Measurements from ENCODE around the gene TNNI3.
"Not testable (repeated sequence)": the region's sequence is repeated elsewhere in the genome, so short reads cannot be mapped to it uniquely, and the experiment has no call there.

The TNNI3 gene

DNA sequence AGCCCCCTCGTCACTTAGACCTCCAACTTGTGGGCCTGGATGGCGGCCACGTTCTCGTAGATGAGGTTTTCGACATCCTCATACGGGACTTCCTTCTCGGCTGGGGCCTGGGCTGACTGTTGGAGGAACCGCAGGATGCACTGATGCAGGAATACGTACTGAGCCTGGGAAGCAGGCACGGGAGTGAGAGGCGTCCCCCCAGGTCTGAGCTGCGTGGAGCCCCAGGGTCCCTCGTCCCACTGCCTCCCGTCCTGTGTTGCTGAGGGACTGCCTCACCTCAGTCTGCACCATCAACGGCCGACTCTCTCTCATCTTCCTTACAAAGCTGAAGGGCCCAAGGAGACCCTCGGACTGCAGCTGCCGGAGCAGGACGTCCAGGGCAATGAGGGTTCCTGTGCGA, 24.2 kb upstream of the TNNI3 start:
- DNase-seq (ENCODE audit: insufficient read length) (no peak), FAIRE-seq (no peak)
- TF ChIP-seq TAF1 (IDR thresholded peaks at IDR 0.05; ENCODE audit: borderline replicate concordance, low read depth, low read length): no peak
- no peak for TF ChIP-seq POLR2A (IDR thresholded peaks at IDR 0.05; ENCODE audit: low read depth, low read length)
- TF ChIP-seq POLR2AphosphoS5 (IDR thresholded peaks at IDR 0.05; ENCODE audit: low read depth, low read length): no peak

DNA sequence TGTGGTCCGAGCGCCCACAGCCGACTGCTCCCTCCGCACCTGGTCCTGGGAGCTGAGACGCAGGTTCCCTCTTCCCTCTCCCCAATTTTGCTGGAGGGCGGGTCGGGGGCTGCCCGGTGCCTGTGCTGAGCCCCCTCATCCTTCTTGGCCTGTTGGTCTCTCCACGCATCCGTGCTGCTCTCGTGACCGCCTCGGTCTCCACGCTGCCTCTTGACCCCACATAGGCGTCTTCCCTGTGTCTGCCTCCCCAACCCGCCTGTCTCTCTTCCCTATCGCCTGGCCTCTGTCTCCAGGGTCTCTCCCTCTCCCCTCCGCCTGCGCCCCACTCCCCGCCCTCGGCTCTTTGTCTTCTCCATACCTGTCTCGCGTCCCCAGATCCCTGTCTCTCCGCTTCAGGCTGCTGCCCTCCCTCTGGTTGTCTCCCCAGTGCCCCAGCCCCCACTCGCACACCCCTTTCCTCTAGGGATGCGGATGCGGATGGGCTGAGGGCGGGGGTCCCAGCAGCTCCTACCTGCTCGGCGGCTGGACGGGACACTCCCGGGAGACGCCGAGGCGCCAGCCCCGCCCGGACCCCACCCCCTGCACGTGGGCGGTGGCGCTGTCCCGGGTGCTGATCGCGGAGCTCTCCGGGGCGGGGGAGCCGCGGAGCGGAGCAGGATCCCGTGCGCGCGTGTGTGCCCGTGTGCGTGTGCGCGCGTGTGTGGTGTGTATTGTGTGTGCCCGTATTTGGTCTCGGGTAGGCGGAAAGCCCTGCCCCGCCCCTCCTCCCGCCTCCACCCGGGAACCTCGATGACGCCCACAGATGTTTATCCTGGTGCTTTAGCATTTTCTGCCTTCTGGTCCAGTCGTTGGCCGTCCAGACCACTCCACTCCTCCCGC, 22.3 kb upstream of the TNNI3 start, which contains the start of gene SYT5:
Gene SYT5 (minus strand): TSS at position 684 of the 879 bp plus-strand sequence. CDS start 1,248 bp downstream, outside the sequence.
- TF ChIP-seq TAF1 (IDR thresholded peaks at IDR 0.05; ENCODE audit: borderline replicate concordance, low read depth, low read length) (no peak), POLR2AphosphoS5 (IDR thresholded peaks at IDR 0.05; ENCODE audit: low read depth, low read length) (no peak), POLR2A (IDR thresholded peaks at IDR 0.05; ENCODE audit: low read depth, low read length) (no peak)
- FAIRE-seq (no peak), DNase-seq (ENCODE audit: insufficient read length) (peak; percentile 66)

DNA sequence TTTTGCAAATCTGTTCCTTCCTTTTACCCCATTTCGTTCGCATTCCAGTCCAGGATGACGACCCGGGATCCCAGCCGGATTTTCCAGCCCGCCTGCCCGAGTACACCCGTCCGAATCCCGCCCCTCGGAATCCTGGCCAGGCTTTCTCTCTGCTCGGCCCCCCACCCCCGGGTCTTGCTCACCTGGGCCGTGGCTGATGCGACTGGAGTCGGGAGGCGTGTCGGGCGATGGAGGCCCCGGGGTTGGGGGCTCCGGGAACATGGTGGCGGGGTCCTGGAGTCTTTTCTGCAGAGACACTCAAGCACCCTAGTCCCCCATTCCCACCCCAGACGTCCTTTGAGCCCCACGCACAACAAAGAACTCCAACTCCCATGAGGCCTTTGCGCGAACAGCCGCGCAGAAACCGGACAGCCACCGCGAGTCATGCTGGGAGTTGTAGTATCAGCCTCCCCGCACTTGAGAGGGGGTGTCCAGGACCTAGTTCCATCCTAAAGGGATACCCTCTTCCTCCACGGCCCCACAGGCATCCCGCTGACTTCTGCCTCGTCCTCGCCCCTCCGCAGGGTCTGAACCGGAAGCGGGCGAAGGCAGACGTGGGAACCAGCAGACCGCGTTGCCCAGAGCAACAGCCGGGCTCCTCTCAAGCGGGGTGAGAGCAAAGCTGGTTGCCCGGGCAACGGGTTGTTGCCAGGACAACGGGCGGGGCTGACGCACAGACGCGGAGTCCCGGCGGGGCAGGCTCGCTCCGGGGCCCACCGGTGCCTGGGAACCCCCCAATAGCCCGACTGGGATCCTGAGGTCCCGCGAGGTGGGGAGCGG, 21.5 kb upstream of the TNNI3 start:
- FAIRE-seq (peak; percentile 89), DNase-seq (ENCODE audit: insufficient read length) (peak; percentile 94)
- no peak for TF ChIP-seq TAF1 (IDR thresholded peaks at IDR 0.05; ENCODE audit: borderline replicate concordance, low read depth, low read length)
- TF ChIP-seq POLR2A (IDR thresholded peaks at IDR 0.05; ENCODE audit: low read depth, low read length): no peak

DNA sequence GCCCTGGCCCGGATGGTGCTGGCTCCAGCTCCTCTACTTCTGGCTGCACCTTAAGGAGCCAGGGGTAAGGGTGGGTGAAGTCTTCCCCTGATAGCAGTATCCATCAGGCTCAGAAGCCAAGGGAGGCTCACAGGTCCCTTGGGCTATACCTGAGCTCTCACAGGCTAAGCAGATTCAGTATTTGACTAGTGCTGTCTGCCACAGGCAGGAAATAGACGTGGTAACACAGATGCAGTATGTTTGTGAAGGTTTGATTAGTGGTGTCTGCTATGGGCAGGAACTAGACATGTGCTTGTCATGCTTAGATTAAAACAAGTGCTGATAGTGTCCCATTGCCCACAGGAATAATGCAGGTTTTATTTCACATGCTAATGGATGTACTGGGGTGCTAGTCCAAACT, 18.5 kb upstream of the TNNI3 start:
- TF ChIP-seq TAF1 (IDR thresholded peaks at IDR 0.05; ENCODE audit: borderline replicate concordance, low read depth, low read length) (no peak), POLR2A (IDR thresholded peaks at IDR 0.05; ENCODE audit: low read depth, low read length) (no peak), POLR2AphosphoS5 (IDR thresholded peaks at IDR 0.05; ENCODE audit: low read depth, low read length) (no peak)
- FAIRE-seq (no peak), DNase-seq (ENCODE audit: insufficient read length) (no peak)

DNA sequence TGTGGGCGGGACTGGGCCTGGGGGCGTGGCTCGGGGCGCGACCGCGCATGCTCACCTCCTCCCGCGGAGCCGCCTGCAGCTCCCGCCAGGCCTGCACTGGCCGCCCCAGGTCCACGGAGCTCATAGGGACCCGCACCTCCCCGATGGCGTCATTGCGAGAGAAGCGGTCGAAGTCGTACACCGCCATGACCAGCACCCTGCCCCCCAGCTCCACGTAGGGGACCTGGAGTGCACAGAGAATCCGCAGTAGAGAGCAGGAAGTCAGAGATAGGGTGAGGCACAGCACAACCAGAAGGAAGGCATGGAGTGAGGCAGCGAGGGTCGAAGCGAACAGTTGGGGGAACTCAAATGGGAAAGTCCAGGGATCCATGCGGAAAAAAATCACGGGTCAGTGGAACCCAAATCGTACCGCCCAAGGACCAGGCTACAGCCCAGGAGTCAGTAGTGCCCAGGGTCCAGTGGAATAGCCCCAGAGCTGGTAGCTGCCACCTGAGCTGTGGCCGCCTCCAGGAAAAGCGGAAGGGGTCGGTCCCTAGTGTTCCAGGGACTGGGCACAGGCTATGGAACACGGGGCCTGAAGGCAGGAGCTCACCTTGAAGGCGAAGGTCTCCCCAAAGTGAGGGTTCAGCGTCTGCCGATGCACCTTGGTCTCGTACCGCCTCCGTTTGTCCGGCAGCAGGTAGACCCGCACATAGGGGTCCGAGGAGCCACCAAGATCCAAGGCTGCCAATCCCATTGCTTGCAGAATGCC, 17.8 kb upstream of the TNNI3 start:
- DNase-seq (ENCODE audit: insufficient read length): no peak
- FAIRE-seq: no peak
- TF ChIP-seq POLR2A (IDR thresholded peaks at IDR 0.05; ENCODE audit: low read depth, low read length): no peak
- TF ChIP-seq TAF1 (IDR thresholded peaks at IDR 0.05; ENCODE audit: borderline replicate concordance, low read depth, low read length): no peak
- TF ChIP-seq POLR2AphosphoS5 (IDR thresholded peaks at IDR 0.05; ENCODE audit: low read depth, low read length): no peak

DNA sequence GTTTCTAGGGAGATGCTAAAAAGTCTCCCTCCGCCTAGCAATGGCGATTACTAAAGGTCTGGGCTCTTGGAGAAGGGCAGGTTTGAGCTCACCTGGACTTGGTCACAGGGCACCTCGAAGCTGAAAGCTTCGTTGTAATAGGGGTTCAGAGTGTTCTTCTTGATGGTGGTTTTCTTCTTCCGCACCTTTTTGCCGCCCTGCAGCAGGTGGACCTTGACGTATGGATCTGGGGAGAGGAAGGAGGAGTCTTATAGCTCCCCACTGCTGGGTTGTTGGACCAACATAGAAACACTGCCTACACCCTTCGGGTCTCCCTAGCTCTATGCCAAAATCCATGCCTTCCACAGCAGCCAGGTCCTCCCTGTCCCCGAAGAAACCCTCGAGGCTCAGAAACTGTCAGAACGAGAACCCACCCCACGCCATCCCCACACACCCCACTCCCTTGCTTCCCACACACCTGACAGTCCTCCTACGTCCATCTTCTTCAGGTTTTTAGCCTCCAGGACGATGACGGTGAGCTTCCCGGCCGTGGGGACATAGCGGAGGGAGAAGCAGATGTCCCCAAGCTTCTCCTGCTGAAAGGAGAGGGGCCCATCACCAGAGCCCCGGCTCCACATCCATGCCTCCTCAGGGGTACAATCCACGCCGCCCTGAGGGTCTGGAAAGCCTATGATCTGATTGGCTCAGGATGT, 17.0 kb upstream of the TNNI3 start:
- no peak for TF ChIP-seq POLR2AphosphoS5 (IDR thresholded peaks at IDR 0.05; ENCODE audit: low read depth, low read length)
- TF ChIP-seq TAF1 (IDR thresholded peaks at IDR 0.05; ENCODE audit: borderline replicate concordance, low read depth, low read length): no peak
- TF ChIP-seq POLR2A (IDR thresholded peaks at IDR 0.05; ENCODE audit: low read depth, low read length): no peak
- no peak for FAIRE-seq
- no peak for DNase-seq (ENCODE audit: insufficient read length)

DNA sequence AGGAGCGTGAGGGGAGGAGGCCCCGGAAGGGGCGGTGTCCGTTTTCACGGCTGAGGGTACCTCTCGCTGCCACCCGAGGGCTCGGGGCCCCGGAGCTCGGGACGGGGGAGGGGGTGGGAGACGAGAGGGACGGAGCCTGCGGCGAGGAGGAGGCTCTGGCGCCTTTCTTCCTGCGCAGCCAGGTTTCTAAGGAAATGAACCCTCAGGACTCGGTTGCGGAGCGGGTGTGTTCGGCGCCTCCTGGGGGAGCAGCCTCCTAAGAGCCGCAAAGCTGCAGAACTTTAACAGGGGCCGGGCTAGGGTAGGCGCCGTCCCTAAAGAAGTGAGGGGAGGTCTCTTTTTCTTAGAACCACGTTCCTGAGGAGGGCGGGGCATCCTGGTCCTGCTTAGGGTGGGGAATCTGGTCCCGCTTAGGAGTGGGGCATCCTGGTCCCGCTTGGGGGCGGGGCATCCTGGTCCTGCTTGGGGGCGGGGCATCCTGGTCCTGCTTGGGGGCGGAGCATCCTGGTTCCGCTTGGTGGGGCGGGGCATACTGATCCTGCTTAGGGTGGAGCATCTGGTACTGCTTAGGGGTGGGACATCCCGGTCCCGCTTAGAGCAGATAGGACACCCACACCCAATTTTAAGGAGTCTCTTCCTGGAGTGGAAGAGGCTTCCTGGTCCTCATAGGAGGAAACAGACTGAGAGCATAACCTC, 16.3 kb upstream of the TNNI3 start:
- DNase-seq (ENCODE audit: insufficient read length) (no peak), FAIRE-seq (no peak)
- TF ChIP-seq POLR2AphosphoS5 (IDR thresholded peaks at IDR 0.05; ENCODE audit: low read depth, low read length): no peak
- TF ChIP-seq POLR2A (IDR thresholded peaks at IDR 0.05; ENCODE audit: low read depth, low read length): no peak
- TF ChIP-seq TAF1 (IDR thresholded peaks at IDR 0.05; ENCODE audit: borderline replicate concordance, low read depth, low read length): no peak

DNA sequence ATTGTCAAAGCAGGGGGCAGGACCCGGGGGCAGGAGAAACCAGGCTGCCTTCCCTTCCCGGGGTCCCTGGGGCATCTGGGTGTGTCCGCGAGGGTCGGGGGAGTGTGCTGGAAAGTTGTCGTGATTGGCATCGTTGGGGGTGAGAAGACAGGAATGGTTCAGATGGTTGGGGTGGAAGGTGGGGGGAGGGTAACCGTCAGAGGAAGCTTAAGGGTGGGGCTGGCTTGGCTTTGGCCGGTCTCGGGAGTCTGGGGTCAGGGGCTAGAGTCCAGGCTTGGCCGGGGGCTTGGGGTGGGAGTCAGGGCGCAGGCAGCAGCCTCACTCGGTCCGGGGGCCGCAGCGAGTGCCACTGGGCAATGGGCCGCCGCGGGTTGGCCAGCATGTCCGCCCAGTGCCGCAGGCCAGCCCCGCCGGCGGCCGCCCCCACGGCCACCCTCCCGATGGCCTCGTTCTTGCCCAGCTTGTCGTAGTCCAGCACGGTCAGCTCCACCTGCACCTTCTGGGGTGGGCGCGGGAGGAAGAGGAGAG, 15.7 kb upstream of the TNNI3 start:
- TF ChIP-seq POLR2A (IDR thresholded peaks at IDR 0.05; ENCODE audit: low read depth, low read length) (no peak), POLR2AphosphoS5 (IDR thresholded peaks at IDR 0.05; ENCODE audit: low read depth, low read length) (no peak), TAF1 (IDR thresholded peaks at IDR 0.05; ENCODE audit: borderline replicate concordance, low read depth, low read length) (no peak)
- FAIRE-seq (no peak), DNase-seq (ENCODE audit: insufficient read length) (no peak)

DNA sequence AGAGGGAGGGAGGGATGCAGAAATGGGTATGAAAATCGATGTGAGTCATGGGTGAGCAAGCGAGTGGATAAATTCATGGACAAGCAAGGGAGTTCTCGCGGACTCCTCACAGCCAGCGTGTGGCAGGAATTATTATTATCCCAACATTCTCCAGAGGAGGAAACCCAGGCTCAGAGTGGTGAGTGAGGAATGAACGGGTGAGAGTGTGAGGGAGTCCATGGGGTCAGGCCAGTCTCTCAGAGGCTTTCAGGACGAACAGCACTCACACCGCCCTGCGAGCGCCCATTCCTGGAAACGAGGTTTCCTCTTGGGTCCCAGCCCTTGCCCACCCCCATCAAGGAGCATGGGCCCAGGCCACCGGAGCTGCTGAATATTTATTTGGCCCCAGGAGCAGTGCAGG, 15.2 kb upstream of the TNNI3 start:
- no peak for DNase-seq (ENCODE audit: insufficient read length)
- no peak for TF ChIP-seq POLR2A (IDR thresholded peaks at IDR 0.05; ENCODE audit: low read depth, low read length)
- no peak for TF ChIP-seq POLR2AphosphoS5 (IDR thresholded peaks at IDR 0.05; ENCODE audit: low read depth, low read length)
- no peak for TF ChIP-seq TAF1 (IDR thresholded peaks at IDR 0.05; ENCODE audit: borderline replicate concordance, low read depth, low read length)
- FAIRE-seq: no peak

DNA sequence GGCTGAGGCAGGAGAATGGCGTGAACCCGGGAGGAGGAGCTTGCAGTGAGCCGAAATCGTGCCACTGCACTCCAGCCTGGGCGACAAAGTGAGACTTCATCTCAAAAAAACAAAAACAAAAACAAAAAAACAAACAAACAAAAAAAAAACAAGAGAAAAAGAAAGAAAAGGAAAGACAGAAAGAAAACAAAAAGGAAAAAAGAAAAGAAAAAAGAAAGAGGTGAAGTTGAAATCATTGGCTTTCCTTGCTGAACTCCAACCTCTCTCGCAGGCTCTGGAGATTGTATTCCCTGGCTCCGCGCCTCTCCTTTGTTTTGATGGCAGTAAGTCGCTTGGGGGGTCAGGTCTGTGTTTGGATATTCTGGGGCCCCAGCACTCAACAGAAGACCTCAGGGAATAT, 14.8 kb upstream of the TNNI3 start:
- FAIRE-seq; DNase-seq (ENCODE audit: insufficient read length): not testable (repeated sequence)

Data from GM12892 (cell line).